K562 (cell line): ENCODE measurements around the gene CATSPER4. TPM values are rescaled to one million over a fixed set of nuclear protein-coding genes. Genes with fewer than 3 reads are reported as not detected.
A peak's percentile ranks its signal among the peaks of the same experiment; 100 is the strongest.

Experiments used
- ATAC-seq: fragments of 200-7000 bp; cut with Tn5 transposase; 3 replicates; pipeline ENCODE4 v1.9.1; 2020; ENCODE audit warnings: moderate library complexity
- BruUV-seq: library from RNA; stranded (reverse); fragments of 400-500 nt; replicated peaks from 2 replicates; lab custom pipeline; 2021; lab: Mats Ljungman, UMichigan
- CTCF ChIA-PET: fragments of 300-600 bp; formaldehyde crosslinking; extraction: SDS; loops from one replicate; lab custom pipeline; 2021; ENCODE audit warnings: low intra/inter-chr PET ratio; lab: Yijun Ruan, JAX
- POLR2A ChIA-PET: fragments of 300-600, 350-650 bp; sonication (Branson Sonifier 250); formaldehyde crosslinking; extraction: SDS; loops from one replicate; lab custom pipeline; 2021; ENCODE audit warnings: antibody characterized with exemption, inconsistent platforms; lab: Yijun Ruan, JAX
- DNase-seq, 4 experiments: peaks; one replicate each; pipeline versions ENCODE4 v3.0.0 to v3.0.0-alpha.2; 2011 to 2018; ENCODE audit warnings: low spot score in 3 of 4, mixed read lengths in 3 of 4; ENCODE audit errors: extremely low read depth in 1 of 4
- FAIRE-seq: peaks from 2 replicates; lab custom pipeline; 2011; peaks lifted over from hg19 to GRCh38; lab: Jason Lieb, UNC
- H2AFZ ChIP-seq: 2 replicates; pipeline ENCODE4 v1.6.0; 2011; ENCODE audit warnings: low read depth, low read length, control low read depth, inconsistent platforms
- H3K27ac ChIP-seq: fragments of 200-600 bp; 3 replicates; pipeline ENCODE4 v1.8.0; 2011; ENCODE audit warnings: low read depth, mild to moderate bottlenecking, control low read depth, inconsistent platforms, low read length, moderate library complexity, mixed read lengths; ENCODE audit errors: extremely low read depth
- H3K27me3 ChIP-seq, 2 experiments: fragments of 300-600 bp in 1 of 2; 2 replicates in 1 of 2; 3 replicates in 1 of 2; pipeline versions ENCODE4 v1.6.0 to v1.8.0; 2011; ENCODE audit warnings: inconsistent platforms in 2 of 2, low read length in 2 of 2, mild to moderate bottlenecking in 1 of 2, mixed read lengths in 1 of 2, moderate library complexity in 1 of 2; ENCODE audit not compliant: control insufficient read depth in 2 of 2, insufficient read depth in 2 of 2
- H3K36me3 ChIP-seq: fragments of 300-600 bp; 3 replicates; pipeline ENCODE4 v1.8.0; 2011; ENCODE audit warnings: mild to moderate bottlenecking, low read length, inconsistent platforms; ENCODE audit not compliant: control insufficient read depth, insufficient read depth
- H3K4me1 ChIP-seq, 2 experiments: fragments of 200-600 bp in 1 of 2; replicated peaks in 1 of 2; 2 replicates in 1 of 2; 3 replicates in 1 of 2; pipeline versions ENCODE4 v1.5.1 to v1.8.0; 2011; ENCODE audit warnings: inconsistent platforms in 2 of 2, low read length in 2 of 2, mild to moderate bottlenecking in 1 of 2, mixed read lengths in 1 of 2, moderate library complexity in 1 of 2; ENCODE audit not compliant: control insufficient read depth in 2 of 2, insufficient read depth in 2 of 2
- H3K4me2 ChIP-seq: 2 replicates; pipeline ENCODE4 v1.6.1; 2011; ENCODE audit warnings: low read length, control low read depth, inconsistent platforms, mixed read lengths; ENCODE audit not compliant: insufficient read depth
- H3K4me3 ChIP-seq: fragments of 200-600 bp; sonication (generic), shearing (Covaris generic); 2 replicates; pipeline ENCODE4 v1.5.1; 2016; ENCODE audit warnings: control low read depth, inconsistent platforms
- H3K79me2 ChIP-seq: fragments of 200-600 bp; 3 replicates; pipeline ENCODE4 v1.8.0; 2011; ENCODE audit warnings: low read length, inconsistent platforms; ENCODE audit not compliant: control insufficient read depth, insufficient read depth
- H3K9ac ChIP-seq, 2 experiments: 2 replicates each; pipeline versions ENCODE4 v1.6.0 to v1.6.1; 2011; ENCODE audit warnings: low read depth in 2 of 2, low read length in 2 of 2, control low read depth in 1 of 2, inconsistent platforms in 1 of 2, mild to moderate bottlenecking in 1 of 2, mixed read lengths in 1 of 2; ENCODE audit not compliant: insufficient read depth in 1 of 2
- H3K9me1 ChIP-seq: one replicate; pipeline ENCODE4 v1.6.0; 2011; ENCODE audit warnings: inconsistent platforms, mild to moderate bottlenecking, low read length, moderate library complexity; ENCODE audit not compliant: control insufficient read depth, insufficient read depth
- H3K9me3 ChIP-seq: replicated peaks from 2 replicates; pipeline ENCODE4 v1.5.1; 2011; ENCODE audit warnings: low read depth, low read length, inconsistent platforms; ENCODE audit not compliant: control insufficient read depth, insufficient read depth
- H4K20me1 ChIP-seq: replicated peaks from 2 replicates; pipeline ENCODE4 v1.6.1; 2011; ENCODE audit warnings: low read length, inconsistent platforms, mixed read lengths; ENCODE audit not compliant: control insufficient read depth, insufficient read depth
- ARID2 ChIP-seq: fragments of 450-650 bp; IDR thresholded peaks from 2 replicates; pipeline ENCODE4 v1.6.1; 2017; ENCODE audit warnings: antibody characterized with exemption, mild to moderate bottlenecking
- GABPB2 ChIP-seq: fragments of 250-450 bp; sonication (Bioruptor Pico); conservative IDR thresholded peaks from 2 replicates; pipeline ENCODE4 v1.5.1; 2021; ENCODE audit warnings: mild to moderate bottlenecking
- HEY1 ChIP-seq: fragments of 250-450 bp; sonication (Bioruptor Pico); IDR thresholded peaks from 2 replicates; pipeline ENCODE4 v1.5.0; 2020; ENCODE audit warnings: mild to moderate bottlenecking, moderate library complexity, borderline replicate concordance
- HSF4 ChIP-seq: fragments of 250-450 bp; sonication (Bioruptor Pico); IDR thresholded peaks from 2 replicates; pipeline ENCODE4 v2.1.2; 2022; ENCODE audit warnings: mild to moderate bottlenecking, moderate library complexity, borderline replicate concordance
- LCOR ChIP-seq: sonication (generic); formaldehyde crosslinking; IDR thresholded peaks from 2 replicates; pipeline ENCODE4 v1.8.0; 2022; ENCODE audit warnings: mild to moderate bottlenecking, missing genetic modification reagents
- MAFK ChIP-seq: IDR thresholded peaks from 2 replicates; pipeline ENCODE4 v1.6.1; 2011; ENCODE audit warnings: low read length, improper control_type of control experiment
- MEIS2 ChIP-seq: fragments of 450-650 bp; IDR thresholded peaks from 2 replicates; pipeline ENCODE4 v1.6.1; 2014; ENCODE audit warnings: mild to moderate bottlenecking; ENCODE audit not compliant: partially characterized antibody
- MTF1 ChIP-seq: fragments of 250-450 bp; sonication (Bioruptor Pico); IDR thresholded peaks from 2 replicates; pipeline ENCODE4 v1.9.0; 2021; ENCODE audit warnings: moderate library complexity, mild to moderate bottlenecking, inconsistent platforms, borderline replicate concordance
- OTX1 ChIP-seq: fragments of 450-650 bp; formaldehyde crosslinking; IDR thresholded peaks from 2 replicates; pipeline ENCODE4 v1.4.0; 2022; ENCODE audit warnings: mild to moderate bottlenecking
- PYGO2 ChIP-seq: fragments of 450-650 bp; IDR thresholded peaks from 2 replicates; pipeline ENCODE4 v1.6.1; 2016; ENCODE audit warnings: mild to moderate bottlenecking, missing genetic modification characterization, moderate library complexity, missing compliant biosample characterization
- TFAM ChIP-seq: fragments of 250-450 bp; sonication (Bioruptor Pico); conservative IDR thresholded peaks from 2 replicates; pipeline ENCODE4 v1.5.0; 2021; ENCODE audit warnings: mild to moderate bottlenecking, moderate library complexity
- ZFX ChIP-seq: sonication (generic); formaldehyde crosslinking; IDR thresholded peaks from 2 replicates; pipeline ENCODE4 v1.8.0; 2022; ENCODE audit warnings: mild to moderate bottlenecking, missing genetic modification reagents, moderate library complexity
- ZNF239 ChIP-seq: fragments of 250-450 bp; sonication (Bioruptor Pico); IDR thresholded peaks from 2 replicates; pipeline ENCODE4 v1.4.0; 2020; ENCODE audit warnings: mild to moderate bottlenecking
- WGBS: fragments of 100-300 bp; shearing (Covaris generic); methylation state at CpG from one replicate; pipeline ENCODE4 v1.1.6; 2016; ENCODE audit warnings: low coverage, mixed read lengths; ENCODE audit not compliant: insufficient coverage; ENCODE audit errors: missing lambda C conversion rate; 5-methylcytosine and 5-hydroxymethylcytosine counted together
- in situ Hi-C: fragments of 300-500 bp; cut with MboI; formaldehyde crosslinking; loops from 4 replicates; pipeline ENCODE4 v1.15.0; 2018; ENCODE audit warnings: inconsistent platforms, mixed read lengths
- intact Hi-C: fragments of 100-400 bp; cut with micrococcal nuclease; formaldehyde crosslinking; loops from 2 replicates; pipeline ENCODE4 v1.14.2; 2022
- polyA plus RNA-seq, 8 experiments: library from polyadenylated mRNA; depleted of rRNA in 4 of 8; stranded (reverse) in 5 of 8; unstranded in 3 of 8; fragments of >200 nt; fragmentation: Nextera tagmentation in 2 of 8; fragmentation: Illumina TruSeq in 1 of 8; extraction: Ambion mirVana in 2 of 8; extraction: Trizol in 1 of 8; gene quantifications; 2 replicates each; pipeline versions ENCODE4 v1.2.1 to v1.2.3, GENCODE V29; 2011 to 2014; ENCODE audit warnings: inconsistent platforms in 1 of 8, missing spikeins in 1 of 8
- total RNA-seq, 7 experiments: library from RNA; depleted of rRNA in 6 of 7; stranded (reverse); fragments of >200 nt in 6 of 7; fragmentation: Illumina TruSeq in 2 of 7; extraction: Trizol in 2 of 7; gene quantifications; 2 replicates each; pipeline versions ENCODE4 v1.2.1 to v1.2.3, GENCODE V29; 2011 to 2021; ENCODE audit warnings: low replicate concordance in 1 of 7
- TF ChIP-seq, protein P1 (sequence below): fragments of 450-650 bp; formaldehyde crosslinking; IDR thresholded peaks from 2 replicates; pipeline ENCODE4 v1.4.0; 2022; ENCODE audit warnings: missing genetic modification characterization
- TF ChIP-seq, protein P2 (sequence below), 2 experiments: IDR thresholded peaks in 1 of 2; conservative IDR thresholded peaks in 1 of 2; 2 replicates each; pipeline ENCODE4 v1.6.1; 2016; ENCODE audit warnings: low read depth in 2 of 2, mild to moderate bottlenecking in 1 of 2, missing compliant biosample characterization in 1 of 2, missing genetic modification characterization in 1 of 2, moderate library complexity in 1 of 2
- TF ChIP-seq, protein P3 (sequence below): fragments of 250-450 bp; sonication (Bioruptor Pico); IDR thresholded peaks from 2 replicates; pipeline ENCODE4 v1.6.1; 2021; ENCODE audit warnings: mild to moderate bottlenecking
- TF ChIP-seq, protein P4 (sequence below): fragments of 250-450 bp; sonication (Bioruptor Pico); IDR thresholded peaks from 2 replicates; pipeline ENCODE4 v1.9.0; 2021; ENCODE audit warnings: mild to moderate bottlenecking
- TF ChIP-seq, protein P5 (sequence below): fragments of 450-650 bp; IDR thresholded peaks from 2 replicates; pipeline ENCODE4 v1.6.1; 2016

Gene CATSPER4
- total and polyA plus RNA-seq, 9 of the 15 experiments (the other 6 are each of a cell fraction or from before 2014, with no cell fraction given): 0.04 to 0.13 TPM; not detected in 7

DNA sequence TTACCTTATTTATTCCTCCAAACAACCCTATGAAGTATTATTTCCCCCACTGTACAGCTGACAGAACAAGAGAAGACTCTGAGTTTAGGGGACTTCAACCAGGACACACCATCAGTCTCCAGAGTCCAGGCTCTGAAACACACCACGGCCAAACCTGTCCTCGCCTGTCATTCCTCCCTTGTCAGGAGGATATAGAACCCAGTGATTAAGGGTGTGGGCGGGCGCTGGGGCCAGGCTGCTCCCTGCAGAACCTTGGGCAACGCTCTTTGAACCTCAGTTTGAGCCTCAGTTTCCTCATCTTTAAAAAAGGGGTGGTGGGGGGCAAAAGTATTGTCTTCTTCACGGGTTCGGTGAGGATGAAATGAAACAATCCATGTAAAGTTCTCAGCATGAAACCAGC is 34.2 kb downstream of the CATSPER4 start:
- Histone ChIP-seq H3K4me1 (peaks cover 0 to 19% of the 10 kb centered on the region in 2 experiments; a peak in 3 of 5 replicates), H3K9me1 (no peaks in the 10 kb centered on the region), H3K27me3 (no peaks in the 10 kb centered on the region), H3K4me3 (no peak overlapping the region), H3K9ac (peak overlapping the region in 1 of 2 experiments; percentile 6; a peak in 1 of 4 replicates), H2AFZ (no peak overlapping the region), H3K4me2 (no peak overlapping the region), H3K36me3 (no peaks in the 10 kb centered on the region), H3K79me2 (no peaks in the 10 kb centered on the region), H3K9me3 (no peaks in the 10 kb centered on the region), H4K20me1 (no peaks in the 10 kb centered on the region), H3K27ac (no peak overlapping the region)
- intact Hi-C loops: no loop called here
- ATAC-seq (peak; percentile 29; the same call in 2 of the 3 replicates), FAIRE-seq (no peak), DNase-seq (no peak)
- ChIA-PET CTCF (no interaction called here), POLR2A (no interaction called here)
- 37% methylated on average over 7 of the region's 7 CpGs for WGBS
- BruUV-seq: no TSS peak
- in situ Hi-C loops: no loop called here
- TF ChIP-seq LCOR (CRISPR knock-in tag) (no peak), HEY1 (CRISPR knock-in tag) (no peak), ZFX (CRISPR knock-in tag) (no peak), TFAM (CRISPR knock-in tag) (no peak), ZNF239 (no peak), MAFK (no peak), ARID2 (no peak), MTF1 (CRISPR knock-in tag) (no peak), MEIS2 (peak; percentile 61), PYGO2 (tag) (no peak), HSF4 (CRISPR knock-in tag) (no peak), GABPB2 (CRISPR knock-in tag) (no peak), OTX1 (no peak)
- TF ChIP-seq, protein P1, sequence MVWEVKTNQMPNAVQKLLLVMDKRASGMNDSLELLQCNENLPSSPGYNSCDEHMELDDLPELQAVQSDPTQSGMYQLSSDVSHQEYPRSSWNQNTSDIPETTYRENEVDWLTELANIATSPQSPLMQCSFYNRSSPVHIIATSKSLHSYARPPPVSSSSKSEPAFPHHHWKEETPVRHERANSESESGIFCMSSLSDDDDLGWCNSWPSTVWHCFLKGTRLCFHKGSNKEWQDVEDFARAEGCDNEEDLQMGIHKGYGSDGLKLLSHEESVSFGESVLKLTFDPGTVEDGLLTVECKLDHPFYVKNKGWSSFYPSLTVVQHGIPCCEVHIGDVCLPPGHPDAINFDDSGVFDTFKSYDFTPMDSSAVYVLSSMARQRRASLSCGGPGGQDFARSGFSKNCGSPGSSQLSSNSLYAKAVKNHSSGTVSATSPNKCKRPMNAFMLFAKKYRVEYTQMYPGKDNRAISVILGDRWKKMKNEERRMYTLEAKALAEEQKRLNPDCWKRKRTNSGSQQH (CRISPR knock-in tag): no peak
- TF ChIP-seq, protein P2, sequence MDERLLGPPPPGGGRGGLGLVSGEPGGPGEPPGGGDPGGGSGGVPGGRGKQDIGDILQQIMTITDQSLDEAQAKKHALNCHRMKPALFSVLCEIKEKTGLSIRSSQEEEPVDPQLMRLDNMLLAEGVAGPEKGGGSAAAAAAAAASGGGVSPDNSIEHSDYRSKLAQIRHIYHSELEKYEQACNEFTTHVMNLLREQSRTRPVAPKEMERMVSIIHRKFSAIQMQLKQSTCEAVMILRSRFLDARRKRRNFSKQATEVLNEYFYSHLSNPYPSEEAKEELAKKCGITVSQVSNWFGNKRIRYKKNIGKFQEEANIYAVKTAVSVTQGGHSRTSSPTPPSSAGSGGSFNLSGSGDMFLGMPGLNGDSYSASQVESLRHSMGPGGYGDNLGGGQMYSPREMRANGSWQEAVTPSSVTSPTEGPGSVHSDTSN (CRISPR knock-in tag; IDR thresholded peaks at IDR 0.05; ENCODE audit: low read depth): no peak
- TF ChIP-seq, protein P2 (tag; conservative IDR thresholded peaks at IDR 0.05; ENCODE audit: low read depth): peak; percentile 78
- TF ChIP-seq, protein P3, sequence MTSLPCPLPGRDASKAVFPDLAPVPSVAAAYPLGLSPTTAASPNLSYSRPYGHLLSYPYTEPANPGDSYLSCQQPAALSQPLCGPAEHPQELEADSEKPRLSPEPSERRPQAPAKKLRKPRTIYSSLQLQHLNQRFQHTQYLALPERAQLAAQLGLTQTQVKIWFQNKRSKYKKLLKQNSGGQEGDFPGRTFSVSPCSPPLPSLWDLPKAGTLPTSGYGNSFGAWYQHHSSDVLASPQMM (CRISPR knock-in tag): no peak
- TF ChIP-seq, protein P4, sequence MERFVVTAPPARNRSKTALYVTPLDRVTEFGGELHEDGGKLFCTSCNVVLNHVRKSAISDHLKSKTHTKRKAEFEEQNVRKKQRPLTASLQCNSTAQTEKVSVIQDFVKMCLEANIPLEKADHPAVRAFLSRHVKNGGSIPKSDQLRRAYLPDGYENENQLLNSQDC (CRISPR knock-in tag): no peak
- TF ChIP-seq, protein P5, sequence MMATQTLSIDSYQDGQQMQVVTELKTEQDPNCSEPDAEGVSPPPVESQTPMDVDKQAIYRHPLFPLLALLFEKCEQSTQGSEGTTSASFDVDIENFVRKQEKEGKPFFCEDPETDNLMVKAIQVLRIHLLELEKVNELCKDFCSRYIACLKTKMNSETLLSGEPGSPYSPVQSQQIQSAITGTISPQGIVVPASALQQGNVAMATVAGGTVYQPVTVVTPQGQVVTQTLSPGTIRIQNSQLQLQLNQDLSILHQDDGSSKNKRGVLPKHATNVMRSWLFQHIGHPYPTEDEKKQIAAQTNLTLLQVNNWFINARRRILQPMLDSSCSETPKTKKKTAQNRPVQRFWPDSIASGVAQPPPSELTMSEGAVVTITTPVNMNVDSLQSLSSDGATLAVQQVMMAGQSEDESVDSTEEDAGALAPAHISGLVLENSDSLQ: peak; percentile 51; the same call in 1 of the 2 replicates
